GM23338 (cell line): ENCODE data around the gene MBL2. TPM values are rescaled to one million over a fixed set of nuclear protein-coding genes. Genes with fewer than 3 reads are reported as not detected.
A peak's percentile ranks its signal among the peaks of the same experiment; 100 is the strongest.

Experiments
- ATAC-seq: fragments of 200-7000 bp; cut with Tn5 transposase; 3 replicates; pipeline ENCODE4 v1.9.1; 2020
- DNase-seq: peaks from one replicate; pipeline ENCODE4 v3.0.0-alpha.2; 2015; ENCODE audit warnings: low spot score
- H2AFZ ChIP-seq: fragments of 200-600 bp; sonication (generic); 2 replicates; pipeline ENCODE4 v1.8.0; 2016; ENCODE audit warnings: antibody characterized with exemption, mild to moderate bottlenecking, moderate library complexity
- H3F3A ChIP-seq: fragments of 200-600 bp; sonication (generic); replicated peaks from 2 replicates; pipeline ENCODE4 v1.8.0; 2017; ENCODE audit warnings: antibody characterized with exemption, mixed run types, low read depth
- H3K27ac ChIP-seq: fragments of 200-600 bp; sonication (generic); 2 replicates; pipeline ENCODE4 v1.6.1; 2016; ENCODE audit warnings: low read depth
- H3K27me3 ChIP-seq: fragments of 200-600 bp; sonication (generic); 2 replicates; pipeline ENCODE4 v1.8.0; 2016; ENCODE audit warnings: mild to moderate bottlenecking, mixed run types, moderate library complexity; ENCODE audit not compliant: insufficient read depth
- H3K36me3 ChIP-seq: fragments of 200-600 bp; sonication (generic); 2 replicates; pipeline ENCODE4 v1.8.0; 2016; ENCODE audit warnings: mild to moderate bottlenecking; ENCODE audit not compliant: insufficient read depth
- H3K4me1 ChIP-seq: fragments of 200-600 bp; sonication (generic); 2 replicates; pipeline ENCODE4 v1.8.0; 2016; ENCODE audit warnings: mild to moderate bottlenecking, moderate library complexity; ENCODE audit not compliant: insufficient read depth
- H3K4me2 ChIP-seq: fragments of 200-600 bp; sonication (generic); 2 replicates; pipeline ENCODE4 v1.7.1; 2017; ENCODE audit warnings: mixed run types
- H3K4me3 ChIP-seq: fragments of 200-600 bp; sonication (generic); 2 replicates; pipeline ENCODE4 v1.6.1; 2016; ENCODE audit warnings: mixed run types
- H3K79me2 ChIP-seq: fragments of 200-600 bp; sonication (generic); replicated peaks from 2 replicates; pipeline ENCODE4 v1.8.0; 2017; ENCODE audit warnings: mild to moderate bottlenecking; ENCODE audit not compliant: insufficient read depth
- H3K9me2 ChIP-seq: fragments of 200-600 bp; sonication (generic); 2 replicates; pipeline ENCODE4 v1.8.0; 2017; ENCODE audit not compliant: insufficient read depth
- H4K20me1 ChIP-seq: fragments of 200-600 bp; sonication (generic); replicated peaks from 2 replicates; pipeline ENCODE4 v1.8.0; 2017; ENCODE audit warnings: mild to moderate bottlenecking; ENCODE audit not compliant: insufficient read depth
- H3K27ac Mint-ChIP-seq: 2 replicates; pipeline ENCODE4 v1.8.0; 2020; ENCODE audit warnings: inconsistent platforms, mild to moderate bottlenecking, moderate library complexity, mixed read lengths
- H3K27me3 Mint-ChIP-seq: 3 replicates; pipeline ENCODE4 v1.8.0; 2022; ENCODE audit warnings: low read depth, mild to moderate bottlenecking, moderate library complexity, mixed read lengths, inconsistent platforms; ENCODE audit not compliant: insufficient read depth, poor library complexity
- H3K36me3 Mint-ChIP-seq: 3 replicates; pipeline ENCODE4 v1.8.0; 2021; ENCODE audit warnings: low read depth, mild to moderate bottlenecking, inconsistent platforms, moderate library complexity, mixed read lengths
- H3K4me1 Mint-ChIP-seq: 3 replicates; pipeline ENCODE4 v1.8.0; 2020; ENCODE audit warnings: mild to moderate bottlenecking, inconsistent platforms, mixed read lengths
- H3K4me3 Mint-ChIP-seq: 3 replicates; pipeline ENCODE4 v1.8.0; 2021; ENCODE audit warnings: moderate library complexity, mild to moderate bottlenecking, inconsistent platforms, mixed read lengths
- H3K9me3 Mint-ChIP-seq: 3 replicates; pipeline ENCODE4 v1.8.0; 2020; ENCODE audit warnings: moderate library complexity, mild to moderate bottlenecking, inconsistent platforms, mixed read lengths
- CREB1 ChIP-seq: fragments of 250-450 bp; sonication (Bioruptor Pico); IDR thresholded peaks from 2 replicates; pipeline ENCODE4 v1.5.0; 2020; ENCODE audit warnings: low read depth, mild to moderate bottlenecking, moderate library complexity
- CTCF ChIP-seq, 2 experiments: fragments of 200-600 bp in 1 of 2; sonication (generic) in 1 of 2; conservative IDR thresholded peaks; 2 replicates each; pipeline versions ENCODE4 v1.5.1 to v1.6.1; 2016 to 2017; ENCODE audit warnings: antibody characterized with exemption in 2 of 2, low read depth in 2 of 2, mild to moderate bottlenecking in 2 of 2, moderate library complexity in 1 of 2
- ETS1 ChIP-seq: IDR thresholded peaks from 2 replicates; pipeline ENCODE4 v1.6.1; 2016; ENCODE audit warnings: antibody characterized with exemption
- EZH2 ChIP-seq: fragments of 200-600 bp; sonication (generic); IDR thresholded peaks from one replicate; pipeline ENCODE4 v1.8.0; 2017; ENCODE audit warnings: antibody characterized with exemption, mild to moderate bottlenecking, low read depth; ENCODE audit not compliant: unreplicated experiment
- JUNB ChIP-seq: IDR thresholded peaks from one replicate; pipeline ENCODE4 v1.6.1; 2016; ENCODE audit warnings: antibody characterized with exemption; ENCODE audit not compliant: unreplicated experiment
- REST ChIP-seq: IDR thresholded peaks from one replicate; pipeline ENCODE4 v1.6.1; 2018; ENCODE audit warnings: antibody characterized with exemption; ENCODE audit not compliant: unreplicated experiment
- STAT1 ChIP-seq: IDR thresholded peaks from one replicate; pipeline ENCODE4 v1.6.1; 2016; ENCODE audit warnings: antibody characterized with exemption; ENCODE audit not compliant: unreplicated experiment
- ZNF331 ChIP-seq: fragments of 250-450 bp; sonication (Bioruptor Pico); IDR thresholded peaks from 2 replicates; pipeline ENCODE4 v1.5.0; 2020; ENCODE audit warnings: low read depth, mild to moderate bottlenecking, moderate library complexity
- polyA plus RNA-seq: library from polyadenylated mRNA; unstranded; fragments of >200 nt; fragmentation: Nextera tagmentation; extraction: Ambion mirVana; gene quantifications from 2 replicates; pipeline ENCODE4 v1.2.1, GENCODE V29; 2016
- total RNA-seq: library from RNA; depleted of rRNA; stranded (reverse); fragments of >200 nt; shearing (Covaris generic); gene quantifications from 2 replicates; pipeline ENCODE4 v1.2.3, GENCODE V29; 2014

The MBL2 gene
- total and polyA plus RNA-seq, 2 experiments from 2014 or later: not detected

GRCh38 chr10:52729271-52730104 is 43.1 kb downstream of the MBL2 start:
- Mint-ChIP-seq H3K27ac (no peak overlapping the region), H3K36me3 (no peaks in the 10 kb centered on the region), H3K4me3 (no peak overlapping the region), H3K27me3 (no peaks in the 10 kb centered on the region), H3K9me3 (no peaks in the 10 kb centered on the region; the same call in 2 of the 3 replicates), H3K4me1 (no peaks in the 10 kb centered on the region)
- Histone ChIP-seq H3K36me3 (no peaks in the 10 kb centered on the region), H2AFZ (no peak overlapping the region), H3K9me2 (no peaks in the 10 kb centered on the region), H3K27ac (no peak overlapping the region), H3K27me3 (no peaks in the 10 kb centered on the region), H3K79me2 (no peaks in the 10 kb centered on the region), H3K4me2 (no peak overlapping the region), H3K4me1 (no peaks in the 10 kb centered on the region), H3F3A (no peaks in the 10 kb centered on the region), H4K20me1 (no peaks in the 10 kb centered on the region), H3K4me3 (no peak overlapping the region)
- ATAC-seq (no peak), DNase-seq (peak; percentile 45)
- TF ChIP-seq CTCF (conservative IDR thresholded peaks at IDR 0.05; ENCODE audit: low read depth in 2 of 2) (peak; percentile 66 to 85), STAT1 (no peak), ETS1 (no peak), JUNB (no peak), EZH2 (no peak), CREB1 (CRISPR knock-in tag) (no peak), ZNF331 (CRISPR knock-in tag) (no peak), REST (no peak)
